HL-60/S4 (cell line): ENCODE data around the gene STEAP1B.
"Not testable (repeated sequence)": the region's sequence is repeated elsewhere in the genome, so short reads cannot be mapped to it uniquely, and the experiment has no call there.

Experiments used
- in situ Hi-C: fragments of 300-500 bp; cut with MboI; formaldehyde crosslinking; loops from 2 replicates; pipeline ENCODE4 v1.14.3; 2022; ENCODE audit warnings: low sequenced_read_pairs

Gene STEAP1B

GRCh38 chr7:22460363-22460988 is 39.5 kb downstream of the STEAP1B start:
- in situ Hi-C loops, result no loop called here

GRCh38 chr7:22457471-22457870 is 42.5 kb downstream of the STEAP1B start:
- in situ Hi-C loops, result no loop called here

GRCh38 chr7:22454446-22454845 is 45.5 kb downstream of the STEAP1B start:
- in situ Hi-C loops, result no loop called here

GRCh38 chr7:22452960-22453558 is 46.9 kb downstream of the STEAP1B start:
- in situ Hi-C loops, result no loop called here

GRCh38 chr7:22452142-22452959 is 47.6 kb downstream of the STEAP1B start:
- in situ Hi-C loops, result no loop called here

- in situ Hi-C loops, result not testable (repeated sequence)
Observed at GRCh38 chr7:22450013-22450412, 50.0 kb downstream of the STEAP1B start.

- in situ Hi-C loops, result no loop called here
Observed at GRCh38 chr7:22447762-22448161, 52.2 kb downstream of the STEAP1B start.

- in situ Hi-C loops, result no loop called here
Observed at GRCh38 chr7:22447008-22447407, 53.0 kb downstream of the STEAP1B start.

GRCh38 chr7:22445853-22446252 is 54.1 kb downstream of the STEAP1B start:
- in situ Hi-C loops, result no loop called here

GRCh38 chr7:22445140-22445743 is 54.7 kb downstream of the STEAP1B start:
- in situ Hi-C loops, result no loop called here

- in situ Hi-C loops, result no loop called here
Observed at GRCh38 chr7:22444181-22444971, 55.6 kb downstream of the STEAP1B start.

- in situ Hi-C loops, result no loop called here
Observed at GRCh38 chr7:22443370-22444180, 56.4 kb downstream of the STEAP1B start.

- in situ Hi-C loops, result no loop called here
Observed at GRCh38 chr7:22442882-22443369, 57.1 kb downstream of the STEAP1B start.

GRCh38 chr7:22442187-22442881 is 57.7 kb downstream of the STEAP1B start:
- in situ Hi-C loops, result no loop called here

- in situ Hi-C loops, result no loop called here
Observed at GRCh38 chr7:22441157-22441556, 58.8 kb downstream of the STEAP1B start.

- in situ Hi-C loops, result no loop called here
Observed at GRCh38 chr7:22438994-22439393, 61.0 kb downstream of the STEAP1B start.

GRCh38 chr7:22436552-22436951 is 63.4 kb downstream of the STEAP1B start:
- in situ Hi-C loops, result not testable (repeated sequence)

GRCh38 chr7:22435720-22436119 is 64.3 kb downstream of the STEAP1B start:
- in situ Hi-C loops, result no loop called here

GRCh38 chr7:22435105-22435504 is 64.9 kb downstream of the STEAP1B start:
- in situ Hi-C loops, result no loop called here
